Amniotic stem cell (primary cell): ENCODE results near the gene CASQ2.
A peak's percentile ranks its signal among the peaks of the same experiment; 100 is the strongest.

Experiments
- DNase-seq: peaks from one replicate; lab custom pipeline; 2025; lab: John Stamatoyannopoulos, UW

The CASQ2 gene

GRCh38 chr1:115728341-115728740 lies 40.2 kb downstream of the CASQ2 start:
- no peak for DNase-seq

GRCh38 chr1:115727706-115728249 lies 40.7 kb downstream of the CASQ2 start:
- DNase-seq: no peak

GRCh38 chr1:115726570-115726969 lies 41.9 kb downstream of the CASQ2 start:
- DNase-seq: no peak

GRCh38 chr1:115726161-115726560 lies 42.4 kb downstream of the CASQ2 start:
- DNase-seq: no peak

GRCh38 chr1:115725600-115725999 lies 42.9 kb downstream of the CASQ2 start:
- DNase-seq: no peak

GRCh38 chr1:115723756-115724155 lies 44.8 kb downstream of the CASQ2 start:
- DNase-seq: no peak

- DNase-seq: no peak
Observed at GRCh38 chr1:115722221-115722620, 46.3 kb downstream of the CASQ2 start.

GRCh38 chr1:115719285-115719684 lies 49.2 kb downstream of the CASQ2 start:
- no peak for DNase-seq

GRCh38 chr1:115718011-115718754 lies 50.3 kb downstream of the CASQ2 start:
- DNase-seq: no peak

GRCh38 chr1:115717541-115717940 lies 51.0 kb downstream of the CASQ2 start:
- no peak for DNase-seq

- no peak for DNase-seq
Observed at GRCh38 chr1:115714572-115715141, 53.9 kb downstream of the CASQ2 start.

GRCh38 chr1:115713906-115714305 lies 54.6 kb downstream of the CASQ2 start:
- no peak for DNase-seq

- no peak for DNase-seq
Observed at GRCh38 chr1:115712911-115713609, 55.5 kb downstream of the CASQ2 start.

- DNase-seq: no peak
Observed at GRCh38 chr1:115710859-115711624, 57.5 kb downstream of the CASQ2 start.

GRCh38 chr1:115706587-115707425 lies 61.7 kb downstream of the CASQ2 start:
- peak; percentile 52 for DNase-seq

GRCh38 chr1:115705963-115706362 lies 62.6 kb downstream of the CASQ2 start:
- DNase-seq: no peak

GRCh38 chr1:115705085-115705951 lies 63.2 kb downstream of the CASQ2 start:
- DNase-seq: peak; percentile 27

- DNase-seq: no peak
Observed at GRCh38 chr1:115702959-115703358, 65.6 kb downstream of the CASQ2 start.

- DNase-seq: no peak
Observed at GRCh38 chr1:115701090-115701489, 67.4 kb downstream of the CASQ2 start.

GRCh38 chr1:115697619-115698018 lies 70.9 kb downstream of the CASQ2 start:
- DNase-seq: no peak
